Measurements from ENCODE around the gene ZNF586.

GRCh38 chr19:57786906-57787305 lies 17.4 kb downstream of the ZNF586 start:
- TF ChIP-seq POLR2A (IDR thresholded peaks at IDR 0.05; ENCODE audit: extremely low read depth, insufficient read length) (no peak), CTCF (IDR thresholded peaks at IDR 0.05; ENCODE audit: low read depth, low read length) (no peak), MYC (IDR thresholded peaks at IDR 0.05; ENCODE audit: low read depth, low read length) (no peak)

Measured in NB4 (cell line).